Keratinocyte (primary cell): ENCODE results near the gene NPPC. TPM values are rescaled to one million over a fixed set of nuclear protein-coding genes. Genes with fewer than 3 reads are reported as not detected.

Experiments
- DNase-seq: peaks from one replicate; pipeline ENCODE4 v3.0.0-alpha.2; 2011; ENCODE audit warnings: low read depth, missing footprints, low spot score
- FAIRE-seq: peaks from 2 replicates; lab custom pipeline; 2011; peaks lifted over from hg19 to GRCh38; lab: Jason Lieb, UNC
- H2AFZ ChIP-seq: 2 replicates; pipeline ENCODE4 v1.6.0; 2012; ENCODE audit warnings: low read length, control low read depth, inconsistent platforms; ENCODE audit not compliant: control insufficient read depth
- H3K27ac ChIP-seq: 2 replicates; pipeline ENCODE4 v1.5.1; 2011; ENCODE audit warnings: low read length; ENCODE audit not compliant: control insufficient read depth, insufficient read depth
- H3K27me3 ChIP-seq: 3 replicates; pipeline ENCODE4 v1.6.0; 2011; ENCODE audit warnings: low read length; ENCODE audit not compliant: control insufficient read depth, insufficient read depth; ENCODE audit errors: extremely low read depth
- H3K36me3 ChIP-seq, 2 experiments: 2 replicates in 1 of 2; 3 replicates in 1 of 2; pipeline ENCODE4 v1.5.1; 2011; ENCODE audit warnings: low read length in 2 of 2, mild to moderate bottlenecking in 1 of 2; ENCODE audit not compliant: control insufficient read depth in 2 of 2, insufficient read depth in 2 of 2; ENCODE audit errors: extremely low read depth in 1 of 2
- H3K4me1 ChIP-seq: 3 replicates; pipeline ENCODE4 v1.5.1; 2011; ENCODE audit warnings: low read length; ENCODE audit not compliant: control insufficient read depth, insufficient read depth; ENCODE audit errors: extremely low read depth
- H3K4me2 ChIP-seq: 3 replicates; pipeline ENCODE4 v1.6.0; 2011; ENCODE audit warnings: low read depth, low read length; ENCODE audit not compliant: control insufficient read depth, insufficient read depth; ENCODE audit errors: extremely low read depth
- H3K4me3 ChIP-seq, 3 experiments: fragments of 200-600 bp in 1 of 3; sonication (generic) in 1 of 3; 2 replicates in 2 of 3; 3 replicates in 1 of 3; pipeline ENCODE4 v1.5.1; 2011 to 2016; ENCODE audit warnings: low read length in 3 of 3, mild to moderate bottlenecking in 3 of 3, control low read depth in 2 of 3, inconsistent platforms in 1 of 3, low read depth in 1 of 3, mixed read lengths in 1 of 3, mixed run types in 1 of 3, moderate library complexity in 1 of 3; ENCODE audit not compliant: control insufficient read depth in 2 of 3, insufficient read depth in 2 of 3; ENCODE audit errors: extremely low read depth in 1 of 3
- H3K79me2 ChIP-seq: 2 replicates; pipeline ENCODE4 v1.6.0; 2012; ENCODE audit warnings: low read length; ENCODE audit not compliant: control insufficient read depth, insufficient read depth
- H3K9ac ChIP-seq: 3 replicates; pipeline ENCODE4 v1.6.0; 2011; ENCODE audit warnings: low read length; ENCODE audit not compliant: control insufficient read depth, insufficient read depth; ENCODE audit errors: extremely low read depth
- H3K9me1 ChIP-seq: 3 replicates; pipeline ENCODE4 v1.6.0; 2011; ENCODE audit warnings: low read length; ENCODE audit not compliant: control insufficient read depth, insufficient read depth; ENCODE audit errors: extremely low read depth
- H3K9me3 ChIP-seq: 2 replicates; pipeline ENCODE4 v1.5.1; 2012; ENCODE audit warnings: low read depth, low read length; ENCODE audit not compliant: control insufficient read depth
- H4K20me1 ChIP-seq: 3 replicates; pipeline ENCODE4 v1.6.0; 2011; ENCODE audit warnings: low read length; ENCODE audit not compliant: control insufficient read depth, insufficient read depth; ENCODE audit errors: extremely low read depth
- EZH2 ChIP-seq: IDR thresholded peaks from one replicate; pipeline ENCODE4 v1.6.1; 2012; ENCODE audit warnings: inconsistent platforms, mild to moderate bottlenecking, low read length, moderate library complexity
- dilution Hi-C: fragments of 300-500 bp; cut with MboI; formaldehyde crosslinking; loops from one replicate; pipeline ENCODE4 v1.7.0; 2020; ENCODE audit warnings: low sequenced_read_pairs; ENCODE audit not compliant: extremely low pct_ligation_motif_present
- polyA plus RNA-seq, 5 experiments: library from polyadenylated mRNA; depleted of rRNA in 3 of 5; stranded (reverse) in 3 of 5; stranded (forward) in 1 of 5; unstranded in 1 of 5; fragments of >200 nt; gene quantifications; 1 replicate in 1 of 5; 2 replicates in 3 of 5; 3 replicates in 1 of 5; pipeline versions ENCODE4 v1.2.1 to v1.2.3, GENCODE V29; 2011 to 2012; ENCODE audit warnings: missing spikeins in 2 of 5, low read depth in 1 of 5, low replicate concordance in 1 of 5
- TF ChIP-seq, protein P1 (sequence below), 3 experiments: IDR thresholded peaks in 1 of 3; conservative IDR thresholded peaks in 1 of 3; optimal IDR thresholded peaks in 1 of 3; 2 replicates in 2 of 3; 3 replicates in 1 of 3; pipeline versions ENCODE3 to v1.5.1; 2011; ENCODE audit warnings: low read length in 3 of 3, mild to moderate bottlenecking in 3 of 3, moderate library complexity in 2 of 3, control low read depth in 1 of 3, inconsistent platforms in 1 of 3; ENCODE audit not compliant: insufficient read depth in 2 of 3; ENCODE audit errors: extremely low read depth in 1 of 3

The NPPC gene
- polyA plus RNA-seq, 1 donor (not counting 4 experiments of a cell fraction or from before 2014, with no cell fraction given), result not detected

GRCh38 chr2:231886071-231886681, 40.0 kb downstream of the NPPC start:
- H3K4me1 ChIP-seq, result no peaks in the 10 kb centered on the region
- no peak overlapping the region for H2AFZ ChIP-seq
- no peaks in the 10 kb centered on the region for H3K36me3 ChIP-seq
- H3K4me3 ChIP-seq, result no peak overlapping the region
- no peaks in the 10 kb centered on the region for H3K9me3 ChIP-seq
- dilution Hi-C loops, result loop anchor here (25.0 kb wide), 1 partner anchor 551 kb away; no protein-coding TSS in a partner anchor
- no peak overlapping the region for H3K27ac ChIP-seq
- H4K20me1 ChIP-seq, result no peaks in the 10 kb centered on the region
- H3K4me2 ChIP-seq, result no peak overlapping the region
- H3K9me1 ChIP-seq, result no peaks in the 10 kb centered on the region
- no peak overlapping the region for H3K9ac ChIP-seq
- no peak for TF ChIP-seq EZH2
- TF ChIP-seq, protein P1, sequence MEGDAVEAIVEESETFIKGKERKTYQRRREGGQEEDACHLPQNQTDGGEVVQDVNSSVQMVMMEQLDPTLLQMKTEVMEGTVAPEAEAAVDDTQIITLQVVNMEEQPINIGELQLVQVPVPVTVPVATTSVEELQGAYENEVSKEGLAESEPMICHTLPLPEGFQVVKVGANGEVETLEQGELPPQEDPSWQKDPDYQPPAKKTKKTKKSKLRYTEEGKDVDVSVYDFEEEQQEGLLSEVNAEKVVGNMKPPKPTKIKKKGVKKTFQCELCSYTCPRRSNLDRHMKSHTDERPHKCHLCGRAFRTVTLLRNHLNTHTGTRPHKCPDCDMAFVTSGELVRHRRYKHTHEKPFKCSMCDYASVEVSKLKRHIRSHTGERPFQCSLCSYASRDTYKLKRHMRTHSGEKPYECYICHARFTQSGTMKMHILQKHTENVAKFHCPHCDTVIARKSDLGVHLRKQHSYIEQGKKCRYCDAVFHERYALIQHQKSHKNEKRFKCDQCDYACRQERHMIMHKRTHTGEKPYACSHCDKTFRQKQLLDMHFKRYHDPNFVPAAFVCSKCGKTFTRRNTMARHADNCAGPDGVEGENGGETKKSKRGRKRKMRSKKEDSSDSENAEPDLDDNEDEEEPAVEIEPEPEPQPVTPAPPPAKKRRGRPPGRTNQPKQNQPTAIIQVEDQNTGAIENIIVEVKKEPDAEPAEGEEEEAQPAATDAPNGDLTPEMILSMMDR (optimal IDR thresholded peaks at IDR 0.05 in 1 of 3, IDR thresholded peaks at IDR 0.05 in 1 of 3, conservative IDR thresholded peaks at IDR 0.05 in 1 of 3; ENCODE audit: extremely low read depth in 1 of 3, insufficient read depth in 2 of 3, low read length in 3 of 3), result no peak
- peaks cover 16% of the 10 kb centered on the region for H3K27me3 ChIP-seq
- no peak for DNase-seq
- H3K79me2 ChIP-seq, result no peaks in the 10 kb centered on the region
- FAIRE-seq, result no peak

DNA sequence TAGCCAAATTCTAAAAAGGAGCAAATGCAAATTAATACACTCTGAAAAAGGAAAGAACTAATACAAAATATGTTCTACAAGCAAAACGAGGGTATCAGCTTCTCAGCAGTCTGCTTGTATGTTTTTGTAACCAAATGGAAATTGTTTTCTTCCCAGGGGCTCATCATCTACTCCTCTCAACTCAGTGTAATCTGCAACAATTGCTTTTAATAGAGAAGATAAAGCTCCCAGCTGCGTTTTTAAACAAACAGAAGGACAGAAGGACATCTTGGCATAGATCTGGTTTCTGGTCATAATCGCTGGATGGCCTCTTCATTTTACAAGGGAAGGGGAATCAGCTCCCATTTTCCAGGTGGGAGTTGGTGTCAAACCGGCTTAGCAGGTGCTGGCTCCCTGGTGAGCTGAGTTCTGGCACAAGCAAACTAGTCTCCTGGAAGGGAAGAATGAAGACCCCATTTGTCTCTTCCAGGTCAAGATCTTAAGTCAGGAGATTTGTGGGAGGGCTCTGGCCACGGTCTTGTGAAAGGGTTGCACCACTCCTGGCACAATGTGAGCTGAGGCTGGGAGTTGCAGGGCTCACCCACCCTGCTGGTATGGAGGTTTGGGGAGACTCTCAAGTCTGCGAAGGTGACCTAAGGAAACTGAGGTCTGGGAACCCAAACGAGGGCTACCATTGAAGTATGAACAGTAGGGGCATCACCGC, 41.6 kb downstream of the NPPC start:
- FAIRE-seq (no peak), DNase-seq (no peak)
- Histone ChIP-seq H2AFZ (no peak overlapping the region), H4K20me1 (no peaks in the 10 kb centered on the region), H3K9me3 (no peaks in the 10 kb centered on the region), H3K36me3 (no peaks in the 10 kb centered on the region), H3K4me1 (no peaks in the 10 kb centered on the region), H3K79me2 (no peaks in the 10 kb centered on the region), H3K9ac (no peak overlapping the region), H3K9me1 (no peaks in the 10 kb centered on the region), H3K27me3 (peaks cover 16% of the 10 kb centered on the region), H3K4me3 (no peak overlapping the region), H3K27ac (no peak overlapping the region), H3K4me2 (no peak overlapping the region)
- TF ChIP-seq, protein P1 (optimal IDR thresholded peaks at IDR 0.05 in 1 of 3, IDR thresholded peaks at IDR 0.05 in 1 of 3, conservative IDR thresholded peaks at IDR 0.05 in 1 of 3; ENCODE audit: extremely low read depth in 1 of 3, insufficient read depth in 2 of 3, low read length in 3 of 3), result no peak
- no peak for TF ChIP-seq EZH2
- dilution Hi-C loops, result loop anchor here (25.0 kb wide), 1 partner anchor 553 kb away; no protein-coding TSS in a partner anchor
